GM19372 (cell line): ENCODE results near the gene KLC1.
"Not testable (repeated sequence)": the region's sequence is repeated elsewhere in the genome, so short reads cannot be mapped to it uniquely, and the experiment has no call there.

ENCODE experiments used
- ATAC-seq: cut with Tn5 transposase; IDR thresholded peaks from one replicate; pipeline ENCODE4 v1.9.1; 2021; ENCODE audit warnings: mild to moderate bottlenecking, low read depth, moderate library complexity; ENCODE audit not compliant: unreplicated experiment

Gene KLC1

DNA sequence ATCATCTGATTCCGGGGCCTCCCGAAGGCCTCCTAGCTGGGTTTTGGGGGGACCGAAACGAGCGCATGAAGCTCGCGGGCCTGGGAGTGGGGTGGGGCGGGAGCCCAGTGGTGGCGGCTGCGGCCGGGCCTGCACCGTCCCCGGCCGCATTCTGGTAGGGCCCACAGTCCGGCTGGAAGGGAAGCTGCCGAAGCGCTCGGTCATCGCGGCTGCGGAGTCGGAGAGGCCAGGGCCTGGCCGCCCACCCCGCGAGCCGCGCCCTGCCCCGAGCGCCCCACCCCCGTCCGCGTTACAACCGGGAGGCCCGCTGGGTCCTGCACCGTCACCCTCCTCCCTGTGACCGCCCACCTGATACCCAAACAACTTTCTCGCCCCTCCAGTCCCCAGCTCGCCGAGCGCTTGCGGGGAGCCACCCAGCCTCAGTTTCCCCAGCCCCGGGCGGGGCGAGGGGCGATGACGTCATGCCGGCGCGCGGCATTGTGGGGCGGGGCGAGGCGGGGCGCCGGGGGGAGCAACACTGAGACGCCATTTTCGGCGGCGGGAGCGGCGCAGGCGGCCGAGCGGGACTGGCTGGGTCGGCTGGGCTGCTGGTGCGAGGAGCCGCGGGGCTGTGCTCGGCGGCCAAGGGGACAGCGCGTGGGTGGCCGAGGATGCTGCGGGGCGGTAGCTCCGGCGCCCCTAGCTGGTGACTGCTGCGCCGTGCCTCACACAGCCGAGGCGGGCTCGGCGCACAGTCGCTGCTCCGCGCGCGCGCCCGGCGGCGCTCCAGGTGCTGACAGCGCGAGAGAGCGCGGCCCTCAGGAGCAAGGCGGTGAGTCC lies at the start of gene KLC1:
KLC1 (plus strand) TSS at position 528 of the 819 bp plus-strand sequence. CDS start 25,354 bp downstream, outside the sequence.
- peak; percentile 66 for ATAC-seq

DNA sequence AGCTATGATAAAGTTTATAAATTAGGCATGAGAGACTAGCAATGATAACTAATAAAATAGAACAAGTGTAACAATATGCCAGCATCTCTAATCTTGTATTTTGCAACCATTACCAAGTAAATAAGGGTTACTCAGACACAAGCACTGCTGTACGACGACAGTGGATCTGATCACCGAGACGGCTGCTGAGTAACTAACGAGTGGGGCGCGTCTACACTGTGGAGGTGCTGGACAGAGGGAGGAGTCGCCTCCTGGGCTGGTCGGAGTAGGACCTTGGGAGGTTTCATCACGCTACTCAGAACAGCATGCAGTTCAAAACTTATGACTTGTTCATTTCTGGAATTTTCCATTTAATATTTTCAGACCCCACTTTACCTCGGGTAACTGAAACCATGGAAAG lies 47.8 kb upstream of the KLC1 start:
- ATAC-seq, result no peak

DNA sequence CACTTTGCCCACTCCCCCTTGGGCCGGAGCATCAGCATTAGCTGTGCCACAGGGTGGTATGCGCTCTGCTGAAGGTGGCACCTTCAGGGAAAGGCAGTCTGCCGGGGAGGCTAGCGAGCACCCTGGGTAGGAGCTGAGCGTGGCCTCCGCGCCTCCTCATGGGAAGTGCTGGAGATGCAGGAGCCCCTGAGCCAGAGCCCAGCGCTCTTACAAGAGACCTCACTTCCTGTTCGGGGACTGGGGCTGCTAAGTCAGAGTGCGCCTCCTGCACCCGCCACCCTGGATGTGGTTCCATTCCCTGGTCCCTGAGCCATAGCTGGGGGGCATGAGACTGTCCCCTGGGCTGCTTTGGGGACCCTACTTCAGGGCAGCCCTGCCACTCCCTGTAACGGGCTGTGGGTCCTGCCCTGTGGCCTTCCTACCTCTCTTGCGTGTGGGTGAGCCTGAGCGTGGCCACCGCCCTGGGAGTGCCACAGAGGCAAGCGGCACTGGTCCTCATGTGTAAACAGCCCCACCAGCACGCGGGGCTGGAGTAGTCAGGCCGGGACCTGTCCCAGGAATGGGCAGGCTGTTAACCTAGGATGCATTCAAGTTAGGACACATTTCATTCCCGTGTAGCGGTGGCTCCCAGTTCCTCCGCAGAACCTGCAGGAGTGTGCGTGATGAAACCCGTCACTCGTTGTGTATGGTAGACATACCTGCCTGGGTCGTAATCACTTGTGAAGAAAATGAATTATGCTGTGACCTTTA lies 46.9 kb upstream of the KLC1 start:
- ATAC-seq, result no peak

DNA sequence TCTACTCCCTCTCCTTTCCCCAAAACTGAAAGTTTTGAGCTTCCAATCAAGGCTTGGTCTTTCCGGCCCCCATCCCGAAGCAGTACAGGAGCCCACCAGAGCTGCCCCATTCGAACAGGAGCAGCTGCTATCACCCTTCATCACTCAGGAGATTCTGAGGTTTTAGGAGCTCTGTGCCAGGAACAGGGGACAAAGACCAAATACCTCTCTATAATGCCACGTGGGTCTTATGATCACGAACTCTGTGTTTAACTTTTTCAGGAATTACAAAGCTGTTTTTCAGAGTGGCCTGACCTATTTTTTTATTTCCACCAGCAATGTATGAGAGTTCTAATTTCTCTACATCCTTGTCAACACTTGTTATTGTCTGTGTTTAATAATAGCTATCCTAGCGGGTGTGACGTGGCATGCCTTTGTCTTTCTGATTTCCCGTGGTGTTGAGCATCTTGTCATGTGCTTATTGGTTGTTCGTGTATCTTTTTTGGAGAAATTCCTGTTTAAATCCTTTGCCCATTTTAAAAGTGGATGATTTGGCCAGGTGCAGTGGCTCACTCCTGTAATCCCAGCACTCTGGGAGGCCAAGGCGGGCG lies 44.6 kb upstream of the KLC1 start:
- no peak for ATAC-seq

DNA sequence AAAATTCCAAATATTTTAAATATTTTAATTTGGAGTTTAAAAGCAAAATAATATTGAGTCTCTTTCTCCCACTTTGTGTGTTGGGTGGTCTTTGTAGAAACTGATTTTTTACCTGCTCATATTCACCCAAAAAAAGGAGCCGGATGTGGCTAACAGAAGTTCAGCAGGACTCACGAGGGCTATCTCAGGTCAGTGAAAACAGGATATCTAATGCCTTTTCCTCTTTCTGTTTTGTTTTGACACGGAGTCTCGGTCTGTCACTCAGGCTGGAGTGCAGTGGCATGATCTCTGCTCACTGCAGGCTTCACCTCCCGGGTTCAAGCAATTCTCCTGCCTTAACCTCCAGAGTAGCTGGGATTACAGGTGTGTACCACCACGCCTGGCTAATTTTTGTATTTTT lies 35.4 kb upstream of the KLC1 start:
- ATAC-seq, result peak; percentile 84

DNA sequence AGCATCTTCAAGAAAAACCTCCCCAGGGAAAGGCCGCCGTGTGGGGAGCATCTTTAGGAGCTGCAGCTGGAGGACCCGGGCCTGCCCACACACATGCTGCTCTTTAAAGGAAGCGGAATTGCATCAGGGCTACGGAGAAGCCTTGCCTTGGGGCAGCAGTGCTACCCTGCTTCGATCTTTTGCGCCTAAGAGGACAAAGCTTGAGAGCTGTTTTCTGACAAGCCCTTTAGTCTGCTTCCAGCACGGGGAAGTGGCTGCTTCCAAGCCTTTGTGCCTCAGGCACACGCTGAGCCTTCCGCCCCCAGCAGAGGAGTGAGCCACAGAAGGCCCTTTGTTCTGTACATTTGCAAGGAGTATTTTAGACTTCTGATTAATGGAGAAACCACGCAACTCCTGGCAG lies 34.7 kb upstream of the KLC1 start:
- ATAC-seq, result no peak

DNA sequence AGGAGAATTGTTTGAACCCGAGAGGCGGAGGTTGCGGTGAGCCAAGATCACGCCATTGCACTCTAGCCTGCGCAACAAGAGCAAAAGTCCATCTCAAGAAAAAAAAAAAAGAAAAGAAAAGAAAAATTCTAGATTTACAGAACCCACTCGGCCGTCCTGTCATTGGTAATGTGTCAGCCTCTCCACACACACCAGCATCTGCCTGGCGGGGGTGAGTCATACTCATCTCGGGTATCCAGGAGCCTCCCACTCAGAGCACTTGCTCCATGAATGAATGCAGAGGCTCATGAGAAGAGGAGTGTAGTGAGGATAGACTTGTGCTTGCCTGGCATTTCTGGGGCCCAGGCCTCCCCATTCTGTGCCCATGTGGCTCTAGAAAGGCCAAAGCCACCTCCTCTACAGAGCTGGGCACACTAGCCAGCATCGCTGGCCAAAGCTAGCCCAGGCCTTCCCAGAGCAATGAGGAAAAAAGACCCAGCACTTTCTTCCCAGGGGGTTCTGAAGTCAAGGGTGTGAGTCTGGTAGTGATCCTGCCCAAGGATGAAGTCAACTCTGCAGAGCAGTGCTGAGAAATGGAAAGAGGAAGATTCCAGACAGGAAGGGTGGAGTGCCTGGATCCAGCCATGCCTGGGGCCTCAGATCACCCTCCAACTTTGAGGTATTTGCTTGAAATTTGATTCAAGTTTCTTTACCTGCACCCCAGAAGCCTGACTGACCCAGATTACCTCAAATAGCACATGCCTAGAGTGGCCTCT lies 31.2 kb upstream of the KLC1 start:
- ATAC-seq, result no peak

DNA sequence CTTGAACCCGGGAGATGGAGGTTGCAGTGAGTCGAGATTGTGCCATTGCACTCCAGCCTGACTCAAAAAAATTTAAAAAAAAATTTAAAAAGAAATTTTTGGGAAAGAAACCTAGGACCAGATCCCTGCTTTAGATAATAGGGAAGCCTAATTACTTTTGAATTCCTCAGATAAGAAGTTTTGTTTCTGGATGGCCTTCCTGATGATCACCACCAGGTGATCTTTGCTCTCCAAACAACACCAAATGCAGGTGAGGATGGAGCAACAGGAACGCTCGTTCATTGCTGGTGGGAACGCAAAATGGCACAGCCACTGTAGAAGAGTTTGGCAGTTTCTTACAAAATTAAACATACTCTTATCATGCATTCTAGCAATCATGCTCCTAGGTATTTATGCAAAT lies 28.5 kb upstream of the KLC1 start:
- ATAC-seq, result no peak

DNA sequence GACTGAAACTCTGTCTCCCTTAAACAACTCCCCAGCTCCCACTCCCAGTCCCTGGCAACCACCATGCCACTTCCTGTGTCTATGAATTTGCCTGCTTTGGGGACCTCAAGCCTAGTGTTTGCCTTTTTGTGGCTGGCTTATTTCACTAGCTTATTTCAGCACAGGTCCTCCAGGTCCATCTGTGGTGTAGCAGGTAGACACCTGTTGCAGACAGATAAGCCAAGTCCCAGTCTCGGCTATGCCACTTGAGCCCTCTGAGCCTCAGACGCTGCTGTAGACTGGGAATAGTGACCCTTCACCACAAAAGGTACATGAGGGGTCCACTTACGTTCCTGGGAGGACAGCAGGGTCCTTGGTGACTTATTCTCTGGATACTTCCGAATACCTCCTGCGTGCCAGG lies 24.4 kb upstream of the KLC1 start:
- no peak for ATAC-seq

DNA sequence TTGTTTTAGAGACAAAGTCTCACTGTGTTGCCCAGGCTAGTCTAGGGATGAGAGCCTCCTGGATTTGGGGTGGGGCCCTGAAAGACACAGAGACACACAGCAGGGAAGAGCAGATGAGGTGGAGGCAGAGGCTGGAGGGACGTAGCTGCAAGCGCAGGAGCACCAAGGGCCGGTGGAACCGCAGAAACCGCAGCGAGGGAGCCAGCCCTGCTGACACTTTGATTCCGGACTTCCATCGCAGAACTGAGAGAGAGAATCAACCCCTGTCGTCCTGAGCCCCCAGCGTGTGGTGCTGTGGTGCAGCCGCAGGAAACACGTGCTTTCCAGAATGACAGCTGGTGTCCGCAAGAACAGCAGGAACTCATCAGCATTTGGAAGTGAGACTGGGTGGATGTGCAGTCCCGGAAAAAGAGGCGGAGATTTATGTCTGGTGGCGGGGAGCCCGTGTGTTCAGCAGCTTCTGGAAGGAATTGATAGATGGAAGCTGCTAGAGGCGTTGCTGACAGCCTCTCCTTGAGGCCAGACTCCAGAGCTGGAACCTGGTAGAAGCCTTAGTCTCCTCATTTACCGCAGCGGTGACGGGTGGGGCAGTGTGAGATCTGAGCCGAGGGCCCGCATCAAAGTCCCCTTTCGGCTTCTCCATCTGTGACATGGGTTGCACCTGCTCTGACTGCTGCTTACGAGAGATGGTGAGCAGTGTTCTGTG lies 21.9 kb upstream of the KLC1 start:
- ATAC-seq, result no peak

DNA sequence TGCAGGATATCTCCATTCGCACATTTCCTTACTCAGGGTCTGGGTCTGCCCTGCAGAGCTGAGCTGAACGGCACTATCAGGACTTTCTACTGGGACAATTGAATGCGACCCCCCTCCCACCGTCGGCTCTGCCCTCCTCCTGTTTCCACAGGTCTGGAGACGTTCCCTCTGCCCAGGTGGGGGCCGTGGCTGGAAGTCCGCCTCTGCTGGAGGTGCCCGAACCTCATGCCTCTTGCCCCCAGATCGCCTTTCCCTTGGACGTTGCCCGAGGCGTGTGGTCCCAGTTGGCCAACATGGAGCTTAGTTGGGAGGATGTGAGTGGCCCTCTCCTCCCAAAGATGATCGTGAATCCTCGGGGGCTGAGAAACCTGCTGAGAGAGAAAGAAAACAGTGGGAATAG lies 21.2 kb upstream of the KLC1 start:
- no peak for ATAC-seq

DNA sequence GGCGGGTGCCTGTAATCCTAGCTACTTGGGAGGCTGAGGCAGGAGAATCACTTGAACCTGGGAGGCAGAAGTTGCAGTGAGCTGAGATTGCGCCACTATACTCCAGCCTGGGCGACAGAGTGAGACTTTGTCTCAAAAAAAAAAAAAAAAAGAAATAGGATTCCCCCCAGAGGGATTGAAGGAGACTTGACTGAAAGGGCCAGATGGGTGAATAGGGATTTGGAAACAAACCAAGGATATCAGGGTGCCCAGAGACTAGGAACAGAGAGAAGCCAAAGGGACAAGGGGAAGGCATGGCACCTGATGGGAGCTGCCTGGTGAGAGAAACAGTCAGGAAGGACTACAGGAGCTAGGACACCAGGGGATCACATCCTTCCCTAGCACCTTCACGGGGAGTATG lies 19.9 kb upstream of the KLC1 start:
- not testable (repeated sequence) for ATAC-seq

DNA sequence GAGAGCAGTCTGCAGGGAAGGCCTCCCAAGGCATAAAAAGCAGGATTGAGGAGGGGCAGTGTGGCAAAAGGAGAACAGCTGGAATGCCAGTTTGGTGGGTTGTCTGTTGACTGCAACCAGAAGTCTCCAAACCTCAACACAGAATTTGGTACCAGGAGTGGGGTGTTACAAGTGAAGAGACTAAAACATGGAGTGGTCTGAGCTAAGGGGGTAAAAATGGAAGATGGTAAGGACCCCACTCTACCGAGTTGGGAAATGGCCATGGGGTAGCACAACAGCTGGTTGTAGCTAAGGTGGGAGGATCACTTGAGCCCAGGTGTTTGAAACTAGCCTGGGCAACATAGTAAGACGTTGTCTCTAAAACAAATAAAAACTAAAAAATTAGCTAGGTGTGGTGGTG lies 17.8 kb upstream of the KLC1 start:
- no peak for ATAC-seq

DNA sequence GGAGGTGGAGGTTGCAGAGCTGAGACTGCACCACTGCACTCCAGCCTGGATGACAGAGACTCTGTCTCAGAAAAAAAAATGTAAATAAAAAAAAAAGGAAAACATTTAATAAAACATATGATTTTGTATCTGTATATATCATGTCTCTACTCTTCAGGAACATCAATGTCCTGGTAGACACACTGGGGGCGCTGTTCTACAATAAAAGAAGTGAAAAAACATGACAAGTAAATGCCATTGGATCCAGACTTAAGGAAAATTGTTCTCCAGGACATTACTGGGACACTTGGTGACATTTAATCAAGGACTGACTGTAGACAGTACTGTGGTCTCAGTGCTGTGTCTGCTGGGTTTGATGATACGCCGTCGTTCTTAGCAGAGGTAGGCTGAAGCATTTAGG lies 15.5 kb upstream of the KLC1 start:
- no peak for ATAC-seq

DNA sequence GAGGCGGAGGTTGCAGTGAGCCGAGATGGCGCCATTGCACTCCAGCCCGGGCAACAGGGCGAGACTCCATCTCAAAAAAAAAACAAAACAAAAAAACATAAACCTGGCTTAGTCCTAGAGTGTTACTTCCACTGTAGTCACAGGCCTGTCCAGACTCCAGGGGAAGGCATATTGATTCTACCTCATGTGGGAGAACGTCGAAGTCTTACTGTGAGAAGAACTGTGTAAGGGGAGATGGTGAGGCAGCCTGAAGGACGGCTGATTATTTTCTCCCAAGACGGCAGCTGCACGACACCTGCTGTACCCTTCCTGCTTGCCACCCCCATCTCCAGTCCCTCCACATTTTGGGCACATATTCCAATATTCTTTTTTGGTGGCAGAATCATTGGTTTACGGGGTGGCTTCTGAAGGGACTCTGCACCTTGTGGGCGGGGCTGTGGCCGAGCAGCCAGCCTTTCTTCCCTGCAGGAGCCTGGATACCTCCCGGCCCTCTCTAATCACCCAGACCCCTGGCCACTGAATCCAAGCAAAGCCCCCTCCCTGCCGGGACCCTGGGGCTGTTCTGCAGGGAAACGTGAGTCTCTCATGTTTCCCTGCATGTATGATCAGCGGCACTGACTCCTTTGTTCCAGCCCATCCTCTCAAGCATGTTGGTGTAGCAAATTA lies 12.2 kb upstream of the KLC1 start:
- no peak for ATAC-seq

DNA sequence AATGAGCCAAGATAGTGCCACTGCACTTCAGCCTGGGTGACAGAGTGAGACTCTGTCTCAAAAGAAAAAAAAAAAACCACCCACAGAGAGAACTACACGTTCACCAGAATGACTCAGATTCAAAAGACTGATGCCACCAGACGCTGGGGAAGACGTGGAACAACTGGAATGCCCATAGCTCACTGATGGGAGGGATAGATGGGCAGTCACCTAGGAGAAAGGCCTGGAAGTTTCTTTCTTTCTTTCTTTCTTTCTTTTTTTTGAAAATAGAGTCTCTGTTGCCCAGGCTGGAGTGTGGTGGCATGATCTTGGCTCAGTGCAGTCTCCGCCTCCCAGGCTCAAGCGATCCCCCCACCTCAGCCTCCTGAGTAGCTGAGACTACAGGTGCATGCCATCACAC lies 10.0 kb upstream of the KLC1 start:
- ATAC-seq, result no peak

DNA sequence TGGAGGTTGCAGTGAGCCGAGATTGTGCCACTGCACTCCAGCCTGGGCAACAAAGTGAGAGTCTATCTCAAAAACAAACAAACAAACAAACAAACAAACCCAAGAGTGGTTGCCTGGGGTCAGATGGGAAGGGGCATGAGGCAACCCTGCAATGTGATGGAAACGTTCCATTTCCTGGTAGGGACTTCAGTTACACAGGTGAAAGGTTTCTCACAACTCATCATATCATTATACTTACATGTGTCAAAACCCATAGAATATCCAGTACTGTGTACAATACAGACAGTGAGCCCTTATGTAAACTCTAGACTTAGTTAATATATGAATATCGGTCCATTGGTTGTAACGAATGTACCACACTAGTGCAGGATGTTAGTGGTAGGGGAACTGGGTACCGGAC lies 7.2 kb upstream of the KLC1 start:
- no peak for ATAC-seq

DNA sequence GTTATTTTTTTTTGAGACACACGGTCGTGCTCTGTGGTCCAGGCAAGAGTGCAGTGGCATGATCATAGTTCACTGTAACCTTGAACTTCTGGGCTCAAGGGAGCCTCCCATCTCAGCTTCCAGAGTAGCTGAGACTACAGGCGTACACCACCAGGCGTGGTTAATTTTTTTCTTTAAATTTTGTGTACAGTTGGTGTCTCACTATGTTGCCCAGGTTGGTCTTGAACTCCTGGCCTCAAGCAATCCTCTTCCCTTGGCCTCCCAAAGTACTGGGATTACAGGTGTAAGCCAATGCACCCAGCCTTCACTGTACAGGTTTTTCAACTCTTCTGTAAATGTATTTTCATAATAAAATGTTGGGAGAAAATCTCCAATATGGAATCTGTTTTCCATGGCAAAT lies 5.7 kb upstream of the KLC1 start:
- ATAC-seq, result no peak

DNA sequence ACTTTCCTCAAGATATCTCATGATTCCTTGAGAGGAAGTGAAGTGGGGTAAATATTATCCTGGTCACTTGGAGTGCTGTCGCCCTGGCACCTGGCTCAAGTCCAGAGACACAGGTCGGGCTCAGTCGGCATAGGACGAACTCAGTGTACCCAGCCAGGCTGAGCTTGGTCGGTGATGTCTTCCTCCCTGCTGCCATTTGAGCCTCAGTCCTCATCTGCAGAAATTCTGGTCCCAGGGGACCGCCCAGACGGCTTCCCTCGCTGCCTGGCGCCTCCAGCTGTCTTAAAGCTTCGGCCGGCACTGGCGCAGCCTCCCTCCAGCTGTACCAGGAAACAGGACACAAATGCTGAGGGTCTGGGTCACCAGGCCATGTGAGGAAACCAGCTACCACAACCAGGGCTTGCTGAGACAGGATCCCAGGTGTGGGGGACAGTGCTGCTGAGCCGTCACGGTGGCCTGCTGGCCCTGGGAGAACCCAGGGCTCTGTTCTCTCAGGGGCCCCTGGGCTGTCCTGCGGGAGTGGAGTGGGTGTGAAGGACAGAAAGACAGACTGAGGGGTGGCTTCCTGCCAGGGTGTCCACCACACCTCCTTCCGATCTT lies 5.0 kb upstream of the KLC1 start:
- ATAC-seq, result no peak
